ENCODE measurements around the gene PIK3R3. TPM values are rescaled to one million over a fixed set of nuclear protein-coding genes. Genes with fewer than 3 reads are reported as not detected.

PIK3R3 gene
- total RNA-seq, 1 experiment from 2014 or later, result 1.6 TPM

GRCh38 chr1:46020010-46020409 is 112.4 kb downstream of the PIK3R3 start (continued):
- TF ChIP-seq, protein P1, sequence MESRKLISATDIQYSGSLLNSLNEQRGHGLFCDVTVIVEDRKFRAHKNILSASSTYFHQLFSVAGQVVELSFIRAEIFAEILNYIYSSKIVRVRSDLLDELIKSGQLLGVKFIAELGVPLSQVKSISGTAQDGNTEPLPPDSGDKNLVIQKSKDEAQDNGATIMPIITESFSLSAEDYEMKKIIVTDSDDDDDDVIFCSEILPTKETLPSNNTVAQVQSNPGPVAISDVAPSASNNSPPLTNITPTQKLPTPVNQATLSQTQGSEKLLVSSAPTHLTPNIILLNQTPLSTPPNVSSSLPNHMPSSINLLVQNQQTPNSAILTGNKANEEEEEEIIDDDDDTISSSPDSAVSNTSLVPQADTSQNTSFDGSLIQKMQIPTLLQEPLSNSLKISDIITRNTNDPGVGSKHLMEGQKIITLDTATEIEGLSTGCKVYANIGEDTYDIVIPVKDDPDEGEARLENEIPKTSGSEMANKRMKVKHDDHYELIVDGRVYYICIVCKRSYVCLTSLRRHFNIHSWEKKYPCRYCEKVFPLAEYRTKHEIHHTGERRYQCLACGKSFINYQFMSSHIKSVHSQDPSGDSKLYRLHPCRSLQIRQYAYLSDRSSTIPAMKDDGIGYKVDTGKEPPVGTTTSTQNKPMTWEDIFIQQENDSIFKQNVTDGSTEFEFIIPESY (IDR thresholded peaks at IDR 0.05; ENCODE audit: extremely low read depth, insufficient replicate concordance, low read length), result no peak
- no peak for TF ChIP-seq SP1 (IDR thresholded peaks at IDR 0.05; ENCODE audit: low read depth)
- TF ChIP-seq, protein P2, sequence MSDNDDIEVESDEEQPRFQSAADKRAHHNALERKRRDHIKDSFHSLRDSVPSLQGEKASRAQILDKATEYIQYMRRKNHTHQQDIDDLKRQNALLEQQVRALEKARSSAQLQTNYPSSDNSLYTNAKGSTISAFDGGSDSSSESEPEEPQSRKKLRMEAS (IDR thresholded peaks at IDR 0.05), result no peak
- no peak for TF ChIP-seq SIN3A (IDR thresholded peaks at IDR 0.05; ENCODE audit: low read depth)
- no peak for TF ChIP-seq EZH2 (IDR thresholded peaks at IDR 0.05)
- TF ChIP-seq EGR1 (IDR thresholded peaks at IDR 0.05; ENCODE audit: low read depth), result no peak

DNA sequence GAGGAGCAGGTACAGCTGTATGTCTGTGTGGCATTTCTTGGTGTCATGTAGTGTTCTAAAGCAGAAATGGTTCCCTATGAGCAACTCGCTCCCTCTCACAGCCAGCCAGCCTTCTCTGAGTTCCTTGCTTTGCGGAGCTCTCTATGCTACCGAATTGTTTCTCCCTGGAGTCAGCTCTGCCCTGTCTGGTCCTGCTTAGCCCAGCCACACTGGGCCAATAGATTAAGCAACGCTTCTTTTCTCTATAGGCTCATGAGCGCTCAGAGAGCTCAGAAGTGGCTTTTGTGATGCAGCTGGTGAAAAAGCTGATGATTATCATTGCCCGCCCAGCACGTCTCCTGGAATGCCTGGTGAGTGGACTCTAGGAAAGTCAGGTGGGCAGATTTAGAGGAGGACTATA is 113.1 kb downstream of the PIK3R3 start:
- Histone ChIP-seq H3K36me3 (ENCODE audit: control insufficient read depth in 1 of 2, insufficient read depth in 2 of 2, low read length in 2 of 2) (peaks cover 4 to 12% of the 10 kb centered on the region in 2 experiments; a peak in 2 of 4 replicates), H3K4me2 (ENCODE audit: low read length) (no peak overlapping the region), H2AFZ (ENCODE audit: low read depth, low read length, poor library complexity, severe bottlenecking) (no peak overlapping the region), H3K4me3 (replicated peaks in 1 of 2; ENCODE audit: low read depth in 1 of 2, low read length in 2 of 2) (no peak overlapping the region), H3K79me2 (ENCODE audit: insufficient read depth, low read length) (no peaks in the 10 kb centered on the region), H3K27ac (ENCODE audit: low read depth, low read length) (no peak overlapping the region), H3K9ac (ENCODE audit: low read length) (no peak overlapping the region), H3K9me2 (ENCODE audit: insufficient read depth) (no peaks in the 10 kb centered on the region), H3K9me3 (ENCODE audit: control insufficient read depth in 1 of 2, insufficient read depth in 1 of 2, low read depth in 1 of 2, low read length in 2 of 2) (no peaks in the 10 kb centered on the region), H3K4me1 (ENCODE audit: control insufficient read depth in 1 of 2, insufficient read depth in 2 of 2, low read length in 2 of 2) (no peaks in the 10 kb centered on the region), H3K27me3 (ENCODE audit: insufficient read depth, low read length) (no peaks in the 10 kb centered on the region), H4K20me1 (ENCODE audit: insufficient read depth) (no peaks in the 10 kb centered on the region)
- CTCF ChIA-PET, result no interaction called here
- intact Hi-C loops (cut with micrococcal nuclease), result no loop called here
- BruUV-seq (replicated peaks), result no TSS peak
- RAD21 ChIA-PET (ENCODE audit: low non-redundant PET in 1 of 2, low total read pairs in 2 of 2, uncharacterized antibody in 2 of 2, unreplicated experiment in 2 of 2), result no interaction called here
- TF ChIP-seq EZH2phosphoT487 (IDR thresholded peaks at IDR 0.05; ENCODE audit: borderline replicate concordance), result no peak
- TF ChIP-seq TCF7L2 (IDR thresholded peaks at IDR 0.05; ENCODE audit: borderline replicate concordance, extremely low read depth, insufficient read depth, insufficient read length), result no peak
- TF ChIP-seq RAD21 (IDR thresholded peaks at IDR 0.05; ENCODE audit: low read depth), result no peak
- TF ChIP-seq POLR2AphosphoS5 (IDR thresholded peaks at IDR 0.05; ENCODE audit: low read depth, low read length), result no peak
- DNase-seq (ENCODE audit: low read depth, low spot score) (no peak), ATAC-seq (no peak)
- POLR2A ChIA-PET, result no interaction called here
